ENCODE measurements around the gene MYF6.

MYF6 gene

GRCh38 chr12:80702889-80703805 lies 4.3 kb upstream of the MYF6 start:
- no peaks in the 10 kb centered on the region for H3K27me3 ChIP-seq
- TF ChIP-seq Cebpa-rat (IDR thresholded peaks at IDR 0.05), result no peak
- H3K27ac ChIP-seq, result no peak overlapping the region
- H3K36me3 ChIP-seq, result no peaks in the 10 kb centered on the region; a peak in 1 of 22 replicates
- peaks cover 0 to 7% (median 6%) of the 10 kb centered on the region in 11 experiments; a peak in 11 of 22 replicates for H3K9me3 ChIP-seq (replicated peaks in 1 of 11)
- no peak overlapping the region for H3K4me2 ChIP-seq
- H3K4me1 ChIP-seq, result no peaks in the 10 kb centered on the region
- H3K9ac ChIP-seq, result no peak overlapping the region
- H4K20me1 ChIP-seq, result no peaks in the 10 kb centered on the region
- no peak overlapping the region for H3K4me3 ChIP-seq

- H3K4me3 ChIP-seq, result no peak overlapping the region
- no peaks in the 10 kb centered on the region for H3K27me3 ChIP-seq
- no peaks in the 10 kb centered on the region; a peak in 1 of 22 replicates for H3K36me3 ChIP-seq
- no peak overlapping the region for H3K27ac ChIP-seq
- no peaks in the 10 kb centered on the region for H3K4me1 ChIP-seq
- TF ChIP-seq Cebpa-rat (IDR thresholded peaks at IDR 0.05), result no peak
- H3K4me2 ChIP-seq, result no peak overlapping the region
- H4K20me1 ChIP-seq, result no peaks in the 10 kb centered on the region
- peaks cover 0 to 14% (median 10%) of the 10 kb centered on the region in 11 experiments; a peak in 14 of 22 replicates for H3K9me3 ChIP-seq (replicated peaks in 1 of 11)
- no peak overlapping the region for H3K9ac ChIP-seq
Observed at GRCh38 chr12:80704420-80704819, 3.0 kb upstream of the MYF6 start.

GRCh38 chr12:80707830-80708258 lies 410 bp downstream of the MYF6 start:
- Histone ChIP-seq H3K4me1 (no peaks in the 10 kb centered on the region), H3K9ac (no peak overlapping the region), H3K4me3 (no peak overlapping the region), H3K27ac (no peak overlapping the region), H3K27me3 (no peaks in the 10 kb centered on the region), H3K36me3 (no peaks in the 10 kb centered on the region; a peak in 1 of 22 replicates), H4K20me1 (no peaks in the 10 kb centered on the region), H3K9me3 (replicated peaks in 1 of 11) (peaks cover 0 to 14% (median 10%) of the 10 kb centered on the region in 11 experiments; a peak in 14 of 22 replicates), H3K4me2 (no peak overlapping the region)
- TF ChIP-seq Cebpa-rat (IDR thresholded peaks at IDR 0.05), result no peak

- no peaks in the 10 kb centered on the region; a peak in 1 of 22 replicates for H3K36me3 ChIP-seq
- H4K20me1 ChIP-seq, result no peaks in the 10 kb centered on the region
- no peaks in the 10 kb centered on the region for H3K4me1 ChIP-seq
- no peak for TF ChIP-seq Cebpa-rat (IDR thresholded peaks at IDR 0.05)
- no peak overlapping the region for H3K4me3 ChIP-seq
- H3K4me2 ChIP-seq, result no peak overlapping the region
- H3K9me3 ChIP-seq (replicated peaks in 1 of 11), result peaks cover 0 to 14% (median 10%) of the 10 kb centered on the region in 11 experiments; a peak in 14 of 22 replicates
- no peak overlapping the region for H3K27ac ChIP-seq
- no peaks in the 10 kb centered on the region for H3K27me3 ChIP-seq
- no peak overlapping the region for H3K9ac ChIP-seq
Observed at GRCh38 chr12:80708259-80708974, 983 bp downstream of the MYF6 start.

GRCh38 chr12:80708975-80709328 lies 1.5 kb downstream of the MYF6 start:
- Histone ChIP-seq H3K4me3 (no peak overlapping the region), H3K9ac (no peak overlapping the region), H3K4me1 (no peaks in the 10 kb centered on the region)

GRCh38 chr12:80709811-80710726 lies 2.6 kb downstream of the MYF6 start:
- Histone ChIP-seq H4K20me1 (no peaks in the 10 kb centered on the region), H3K4me1 (no peaks in the 10 kb centered on the region), H3K4me2 (no peak overlapping the region), H3K36me3 (no peaks in the 10 kb centered on the region; a peak in 1 of 22 replicates), H3K27me3 (no peaks in the 10 kb centered on the region), H3K9ac (no peak overlapping the region), H3K27ac (no peak overlapping the region), H3K9me3 (replicated peaks in 1 of 11) (peaks cover 0 to 14% (median 10%) of the 10 kb centered on the region in 11 experiments; a peak in 14 of 22 replicates), H3K4me3 (no peak overlapping the region)
- no peak for TF ChIP-seq Cebpa-rat (IDR thresholded peaks at IDR 0.05)

More at GRCh38 chr12:80708975-80709328, 1.5 kb downstream of the MYF6 start:
- Histone ChIP-seq H3K27me3 (no peaks in the 10 kb centered on the region), H3K27ac (no peak overlapping the region), H3K9me3 (replicated peaks in 1 of 11) (peaks cover 0 to 14% (median 10%) of the 10 kb centered on the region in 11 experiments; a peak in 14 of 22 replicates), H4K20me1 (no peaks in the 10 kb centered on the region), H3K4me2 (no peak overlapping the region), H3K36me3 (no peaks in the 10 kb centered on the region; a peak in 1 of 22 replicates)
- peak in 6 of 11 experiments; percentile 33 to 82 (median 52); a peak in 7 of 22 replicates for TF ChIP-seq Cebpa-rat (IDR thresholded peaks at IDR 0.05)

- Histone ChIP-seq H3K9ac (no peak overlapping the region), H4K20me1 (no peaks in the 10 kb centered on the region), H3K4me1 (no peaks in the 10 kb centered on the region), H3K9me3 (replicated peaks in 1 of 11) (peaks cover 0 to 14% (median 10%) of the 10 kb centered on the region in 11 experiments; a peak in 14 of 22 replicates), H3K27me3 (no peaks in the 10 kb centered on the region), H3K27ac (no peak overlapping the region), H3K4me3 (no peak overlapping the region), H3K4me2 (no peak overlapping the region), H3K36me3 (no peaks in the 10 kb centered on the region; a peak in 1 of 22 replicates)
- no peak for TF ChIP-seq Cebpa-rat (IDR thresholded peaks at IDR 0.05)
Observed at GRCh38 chr12:80710727-80711449, 3.5 kb downstream of the MYF6 start.

GRCh38 chr12:80711866-80712265 lies 4.4 kb downstream of the MYF6 start:
- Histone ChIP-seq H3K9me3 (replicated peaks in 1 of 11) (peaks cover 4 to 20% (median 14%) of the 10 kb centered on the region in 11 experiments; a peak in 17 of 22 replicates), H4K20me1 (no peaks in the 10 kb centered on the region), H3K36me3 (no peaks in the 10 kb centered on the region; a peak in 1 of 22 replicates), H3K4me2 (no peak overlapping the region), H3K4me3 (no peak overlapping the region), H3K4me1 (no peaks in the 10 kb centered on the region), H3K27me3 (no peaks in the 10 kb centered on the region), H3K9ac (no peak overlapping the region), H3K27ac (no peak overlapping the region)
- TF ChIP-seq Cebpa-rat (IDR thresholded peaks at IDR 0.05), result no peak

Data from BLaER1 treated with 17β-estradiol and CSF1 and Interleukin-3, amounts not matched to agents 10 nM and 100 nM (cell line).